Measurements from ENCODE around the gene HSF4.
A peak's percentile ranks its signal among the peaks of the same experiment; 100 is the strongest.

The HSF4 gene

GRCh38 chr16:67204076-67204475 is 39.5 kb downstream of the HSF4 start:
- ChIA-PET POLR2A (interaction anchor here (1.3 kb wide), 1 partner anchor 10 kb away, joined by 3 read pairs; no protein-coding TSS in a partner anchor), CTCF (interaction anchor here (0.8 kb wide), 1 partner anchor 308 kb away, joined by 3 read pairs; no protein-coding TSS in a partner anchor)
- Histone ChIP-seq H3K27ac (ENCODE audit: extremely low read depth, low read depth, low read length) (no peak overlapping the region), H3K4me1 (ENCODE audit: control insufficient read depth, insufficient read depth, low read length) (no peaks in the 10 kb centered on the region), H3K4me3 (ENCODE audit: low read depth, low read length) (no peak overlapping the region), H3K36me3 (ENCODE audit: control insufficient read depth in 2 of 2, insufficient read depth in 1 of 2, low read length in 2 of 2) (peaks cover 0 to 56% of the 10 kb centered on the region in 2 experiments; a peak in 1 of 3 replicates), H3K9me3 (ENCODE audit: control insufficient read depth, insufficient read depth, low read depth, low read length) (no peaks in the 10 kb centered on the region)
- TF ChIP-seq ZNF561 (tag by site-specific recombination; IDR thresholded peaks at IDR 0.05; ENCODE audit: borderline replicate concordance) (no peak), ZNF132 (tag by site-specific recombination; IDR thresholded peaks at IDR 0.05; ENCODE audit: borderline replicate concordance) (no peak), ZNF473 (tag by site-specific recombination; IDR thresholded peaks at IDR 0.05) (no peak), ZNF26 (tag by site-specific recombination; IDR thresholded peaks at IDR 0.05) (no peak), SP3 (tag by site-specific recombination; IDR thresholded peaks at IDR 0.05) (no peak), IKZF3 (tag by site-specific recombination; IDR thresholded peaks at IDR 0.05) (no peak), ZNF530 (tag by site-specific recombination; IDR thresholded peaks at IDR 0.05; ENCODE audit: low read depth) (no peak), ZBTB17 (tag by site-specific recombination; IDR thresholded peaks at IDR 0.05) (no peak), ZNF248 (tag by site-specific recombination; IDR thresholded peaks at IDR 0.05) (no peak), PRDM1 (tag by site-specific recombination; IDR thresholded peaks at IDR 0.05) (no peak), ZNF302 (tag by site-specific recombination; IDR thresholded peaks at IDR 0.05; ENCODE audit: low read depth) (no peak), ZNF830 (tag by site-specific recombination; IDR thresholded peaks at IDR 0.05; ENCODE audit: low read depth) (no peak), PATZ1 (tag by site-specific recombination; IDR thresholded peaks at IDR 0.05) (no peak)

DNA sequence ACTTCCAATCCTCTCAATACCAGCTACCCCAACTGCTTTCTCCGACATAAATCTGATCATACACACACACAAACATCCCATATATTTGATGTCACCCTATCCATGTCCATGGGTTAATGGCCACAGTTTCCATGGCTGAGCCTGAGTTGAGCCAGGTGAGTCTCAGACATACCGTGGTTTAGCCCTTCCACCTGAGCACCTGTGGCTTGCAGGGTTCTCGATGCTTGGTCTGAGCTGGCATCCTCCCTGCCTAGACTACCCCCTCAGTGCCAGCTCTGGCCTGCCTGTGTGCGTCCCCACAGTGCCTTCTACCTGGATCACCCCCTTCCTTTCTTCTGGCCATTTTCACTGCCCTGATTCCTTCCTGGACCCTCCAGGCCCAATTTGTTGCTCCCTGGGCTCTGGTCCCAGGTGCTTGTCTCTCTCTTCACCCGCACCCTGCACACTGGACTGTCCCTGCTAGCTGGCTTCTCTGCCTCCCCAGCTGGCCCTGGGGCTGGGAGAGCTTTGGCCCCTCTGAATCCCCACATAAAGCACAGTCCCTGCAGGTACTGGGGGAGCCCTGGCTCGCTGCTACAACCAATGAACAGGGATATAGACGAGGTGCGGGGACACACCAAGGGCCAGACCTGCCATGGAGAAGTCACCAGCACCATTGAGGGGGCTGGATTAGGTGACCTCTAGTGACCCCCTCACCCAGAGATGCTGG is 41.7 kb downstream of the HSF4 start:
- peaks cover 0 to 44% of the 10 kb centered on the region in 2 experiments; a peak in 1 of 3 replicates for H3K36me3 ChIP-seq (ENCODE audit: control insufficient read depth in 2 of 2, insufficient read depth in 1 of 2, low read length in 2 of 2)
- H3K4me3 ChIP-seq (ENCODE audit: low read depth, low read length) = no peak overlapping the region
- H3K27ac ChIP-seq (ENCODE audit: extremely low read depth, low read depth, low read length) = no peak overlapping the region
- ChIA-PET POLR2A (interaction anchor here (3.2 kb wide), 1 partner anchor 8 kb away, joined by 11 read pairs; the partner anchor contains the start of gene ELMO3), CTCF (no interaction called here)
- TF ChIP-seq ZNF248 (tag by site-specific recombination; IDR thresholded peaks at IDR 0.05) (no peak), SCRT2 (tag by site-specific recombination; IDR thresholded peaks at IDR 0.05) (peak; percentile 49; the same call in 1 of the 2 replicates), SCRT1 (tag by site-specific recombination; IDR thresholded peaks at IDR 0.05; ENCODE audit: borderline replicate concordance) (peak; percentile 54; the same call in 1 of the 2 replicates)
- H3K4me1 ChIP-seq (ENCODE audit: control insufficient read depth, insufficient read depth, low read length) = no peaks in the 10 kb centered on the region
- no peaks in the 10 kb centered on the region for H3K9me3 ChIP-seq (ENCODE audit: control insufficient read depth, insufficient read depth, low read depth, low read length)

- Histone ChIP-seq H3K4me1 (ENCODE audit: control insufficient read depth, insufficient read depth, low read length) (no peaks in the 10 kb centered on the region), H3K36me3 (ENCODE audit: control insufficient read depth in 2 of 2, insufficient read depth in 1 of 2, low read length in 2 of 2) (peaks cover 0 to 41% of the 10 kb centered on the region in 2 experiments; a peak in 1 of 3 replicates), H3K4me3 (ENCODE audit: low read depth, low read length) (no peak overlapping the region), H3K27ac (ENCODE audit: extremely low read depth, low read depth, low read length) (no peak overlapping the region), H3K9me3 (ENCODE audit: control insufficient read depth, insufficient read depth, low read depth, low read length) (no peaks in the 10 kb centered on the region)
- POLR2A ChIA-PET = interaction anchor here (3.2 kb wide), 1 partner anchor 9 kb away, joined by 11 read pairs; the partner anchor contains the start of gene ELMO3
- CTCF ChIA-PET = interaction anchor here (0.6 kb wide), 1 partner anchor 55 kb away, joined by 6 read pairs; no protein-coding TSS in a partner anchor
- TF ChIP-seq ZNF155 (tag by site-specific recombination; IDR thresholded peaks at IDR 0.05) (no peak), ZIC2 (tag by site-specific recombination; IDR thresholded peaks at IDR 0.05) (peak; percentile 81)
Measured at GRCh38 chr16:67206838-67207248, 42.3 kb downstream of the HSF4 start.
